NCI-H1436 treated with DMSO at 0.1 percent for 48 hours (cell line): ENCODE results near the gene CFAP161.

Experiments
- DNase-seq: peaks from one replicate; lab custom pipeline; 2025; lab: John Stamatoyannopoulos, UW

Gene CFAP161

GRCh38 chr15:81183439-81183775 is 49.3 kb downstream of the CFAP161 start:
- no peak for DNase-seq

DNA sequence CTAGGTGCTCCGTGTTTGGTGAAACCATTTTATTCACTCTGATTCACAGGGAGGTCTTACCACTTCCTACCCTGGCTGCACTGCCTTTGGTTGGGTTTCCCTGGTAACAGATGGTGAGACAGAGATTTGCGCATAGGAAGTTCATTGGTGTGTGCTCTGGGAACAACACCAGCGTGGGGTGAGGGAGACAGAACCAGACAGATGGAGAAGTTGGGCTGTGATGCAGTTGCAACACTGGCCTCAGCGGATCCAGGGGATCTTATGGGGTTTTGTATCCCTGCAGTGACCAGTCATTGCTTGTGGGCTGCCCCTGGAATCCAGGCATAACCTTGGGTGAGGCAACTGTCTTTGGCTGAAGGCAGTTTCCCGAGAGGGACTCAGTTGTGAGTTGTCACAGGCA is 50.1 kb downstream of the CFAP161 start:
- no peak for DNase-seq

- DNase-seq, result no peak
These were observed 51.7 kb downstream of the CFAP161 start for GRCh38 chr15:81185631-81186295.

DNA sequence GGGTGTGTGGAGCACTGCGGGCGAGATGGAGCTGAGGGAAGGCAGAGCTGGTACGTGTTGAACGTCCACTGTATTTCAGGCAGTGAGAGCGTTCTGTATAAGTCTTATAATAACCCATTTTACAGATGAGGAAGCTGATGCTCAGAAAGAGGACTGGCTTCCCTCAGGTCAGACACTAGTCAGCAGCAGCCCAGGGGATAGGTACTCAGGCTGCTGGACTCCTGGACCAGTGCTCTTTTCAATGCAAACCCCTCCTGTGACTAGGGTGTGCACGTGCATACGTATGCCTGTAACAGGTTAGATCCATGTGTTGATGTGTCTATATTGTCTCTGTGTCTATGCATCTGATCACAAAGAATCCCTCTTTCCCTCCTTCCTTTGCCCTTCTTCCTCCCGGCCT is 54.3 kb downstream of the CFAP161 start:
- no peak for DNase-seq

- DNase-seq, result no peak
These were observed 55.7 kb downstream of the CFAP161 start for GRCh38 chr15:81189583-81190283.

DNA sequence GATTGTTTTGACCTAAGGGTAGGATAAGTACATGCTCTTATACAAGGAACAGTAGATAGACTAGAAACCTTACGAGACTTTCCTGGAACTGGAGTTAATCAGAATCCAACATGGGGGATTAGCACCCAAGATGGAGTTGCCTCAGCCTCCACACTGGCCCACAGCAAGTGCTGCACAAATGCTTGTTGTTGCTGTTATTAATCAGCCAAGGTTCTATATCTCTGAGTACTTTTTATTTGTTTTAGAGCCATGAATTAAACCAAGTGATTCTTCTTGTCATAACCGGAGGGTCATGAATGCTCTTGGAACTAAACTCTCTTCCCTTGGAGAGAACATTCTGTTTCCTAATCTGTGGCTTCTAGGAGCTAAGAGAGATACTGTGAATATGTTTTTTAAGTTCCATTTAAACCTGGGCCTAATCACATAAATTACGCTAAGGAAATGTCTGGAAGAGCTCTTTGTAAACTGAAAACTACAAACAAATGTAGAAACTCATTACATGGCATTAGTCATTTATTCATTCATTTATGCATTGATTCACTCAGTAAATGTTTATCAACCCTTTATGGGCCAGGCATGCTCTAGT is 56.9 kb downstream of the CFAP161 start:
- DNase-seq, result no peak

DNA sequence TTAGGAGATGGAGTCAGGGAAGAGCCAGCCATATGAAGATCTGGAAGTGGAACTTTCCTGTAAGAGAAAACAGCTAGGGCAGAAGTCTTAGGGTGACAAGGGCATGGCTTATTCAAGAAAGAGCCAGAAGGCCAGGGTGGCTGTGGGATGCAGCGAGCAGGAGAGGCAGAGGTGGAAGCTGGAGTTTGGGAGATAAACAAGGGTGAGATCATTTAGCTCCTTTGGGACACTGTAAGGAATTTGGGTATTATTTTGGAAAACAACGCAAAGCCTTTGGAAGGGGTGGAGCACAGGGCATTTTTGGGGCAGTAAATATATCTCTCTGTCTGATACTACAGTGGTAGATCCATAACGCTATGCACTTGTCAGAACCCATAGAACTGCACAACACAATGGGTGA is 57.6 kb downstream of the CFAP161 start:
- DNase-seq, result no peak

DNA sequence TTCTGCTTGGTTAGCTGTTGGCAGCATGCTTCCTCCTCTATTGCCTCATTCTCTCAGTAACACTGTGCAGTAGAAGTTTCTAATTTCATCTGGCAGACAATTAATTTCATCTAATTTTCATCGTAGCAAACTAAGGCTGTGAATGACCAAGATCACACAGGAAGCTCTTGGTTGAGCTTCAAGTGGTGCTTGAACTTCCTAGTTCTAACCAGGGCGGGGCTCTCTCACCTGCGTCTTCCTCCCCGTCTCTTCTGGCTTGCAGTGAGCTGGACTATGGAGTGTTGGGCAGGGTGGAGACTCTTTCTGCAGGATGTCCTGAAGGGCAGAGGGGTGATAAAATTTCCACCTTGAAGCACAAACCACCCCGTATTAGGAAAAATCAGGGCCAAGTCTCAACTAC is 60.7 kb downstream of the CFAP161 start:
- DNase-seq, result no peak

DNA sequence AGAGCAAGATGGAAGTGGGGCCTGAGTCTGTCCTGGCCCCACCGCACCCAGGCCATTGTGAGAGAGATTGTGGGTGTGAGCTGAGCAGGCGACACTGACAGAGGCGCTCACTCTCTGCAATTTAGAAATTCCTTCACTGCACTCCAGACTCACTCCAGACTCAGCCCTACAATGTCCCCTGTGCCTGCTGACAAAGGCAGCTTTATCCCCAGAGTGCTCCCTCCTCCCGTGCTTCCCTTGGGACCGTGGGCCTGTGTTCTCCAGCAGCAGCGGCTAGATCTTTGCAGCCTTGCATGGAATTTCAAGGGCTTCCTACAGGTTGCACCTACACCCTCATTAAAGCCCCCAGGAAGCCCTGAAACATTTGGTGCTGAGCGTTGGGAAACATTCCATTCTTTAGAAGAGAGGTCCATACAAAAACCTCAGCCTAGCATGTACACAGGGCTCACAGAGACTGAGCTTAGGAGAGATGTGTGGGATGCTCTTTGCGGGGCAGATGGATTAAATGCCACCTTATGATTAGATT is 61.3 kb downstream of the CFAP161 start:
- no peak for DNase-seq

- no peak for DNase-seq
These were observed 62.6 kb downstream of the CFAP161 start, which contains the start of gene IL16 for GRCh38 chr15:81196576-81197254. Gene IL16 (plus strand): TSS chr15:81196879. CDS start chr15:81225400, 28,521 bp downstream.

GRCh38 chr15:81197255-81197630 is 63.2 kb downstream of the CFAP161 start:
- no peak for DNase-seq

- no peak for DNase-seq
These were observed 63.7 kb downstream of the CFAP161 start for GRCh38 chr15:81197688-81198281.
